WTC11 (cell line): Measurements from ENCODE around the gene LCP1. TPM values are rescaled to one million over a fixed set of nuclear protein-coding genes. Genes with fewer than 3 reads are reported as not detected.

Experiments
- ATAC-seq: fragments of 200-7000 bp; cut with Tn5 transposase; 2 replicates; pipeline ENCODE4 v1.10.0; 2021; ENCODE audit warnings: mild to moderate bottlenecking, moderate library complexity
- CTCF ChIA-PET: fragments of 300-600 bp; sonication (Branson Sonifier 250); formaldehyde crosslinking; loops from one replicate; lab custom pipeline; 2021; ENCODE audit warnings: antibody characterized with exemption; lab: Charles Lee
- POLR2A ChIA-PET: fragments of 350-600 bp; sonication (Branson Sonifier 250); formaldehyde crosslinking; loops from one replicate; lab custom pipeline; 2021; ENCODE audit warnings: antibody characterized with exemption; lab: Charles Lee
- DNase-seq: peaks from one replicate; pipeline ENCODE4 v3.0.0; 2021; ENCODE audit warnings: low spot score
- H3K27ac Mint-ChIP-seq: 2 replicates; pipeline ENCODE4 v1.8.0; 2021; ENCODE audit warnings: mixed read lengths
- H3K27me3 Mint-ChIP-seq: 2 replicates; pipeline ENCODE4 v1.8.0; 2021; ENCODE audit warnings: low read depth, mild to moderate bottlenecking, moderate library complexity, mixed read lengths
- H3K36me3 Mint-ChIP-seq: 2 replicates; pipeline ENCODE4 v1.8.0; 2021; ENCODE audit warnings: mixed read lengths
- H3K4me1 Mint-ChIP-seq: 2 replicates; pipeline ENCODE4 v1.8.0; 2022; ENCODE audit warnings: mixed read lengths
- H3K4me3 Mint-ChIP-seq: 2 replicates; pipeline ENCODE4 v1.8.0; 2021; ENCODE audit warnings: mild to moderate bottlenecking, moderate library complexity, mixed read lengths
- H3K9me3 Mint-ChIP-seq: 2 replicates; pipeline ENCODE4 v1.8.0; 2021; ENCODE audit warnings: mixed read lengths
- AFF4 ChIP-seq: sonication (generic); formaldehyde crosslinking; IDR thresholded peaks from 2 replicates; pipeline ENCODE4 v1.8.1; 2023; ENCODE audit warnings: mild to moderate bottlenecking, missing genetic modification reagents, borderline replicate concordance
- AR ChIP-seq: fragments of 250-450 bp; sonication (Bioruptor Pico); IDR thresholded peaks from 2 replicates; pipeline ENCODE4 v1.9.0; 2021; ENCODE audit warnings: mild to moderate bottlenecking
- CREB1 ChIP-seq: sonication (generic); formaldehyde crosslinking; IDR thresholded peaks from 2 replicates; pipeline ENCODE4 v1.8.0; 2023; ENCODE audit warnings: mild to moderate bottlenecking, missing genetic modification reagents
- GABPB1 ChIP-seq: sonication (generic); formaldehyde crosslinking; IDR thresholded peaks from 2 replicates; pipeline ENCODE4 v1.8.1; 2023; ENCODE audit warnings: mild to moderate bottlenecking, missing genetic modification reagents
- IRF1 ChIP-seq: sonication (generic); formaldehyde crosslinking; IDR thresholded peaks from 2 replicates; pipeline ENCODE4 v1.8.0; 2023; ENCODE audit warnings: missing genetic modification reagents
- NFE2L1 ChIP-seq: sonication (generic); formaldehyde crosslinking; IDR thresholded peaks from 2 replicates; pipeline ENCODE4 v1.8.1; 2023; ENCODE audit warnings: missing genetic modification reagents
- NR3C1 ChIP-seq: sonication (generic); formaldehyde crosslinking; conservative IDR thresholded peaks from 2 replicates; pipeline ENCODE4 v1.8.1; 2023; ENCODE audit warnings: low read depth, mild to moderate bottlenecking, missing genetic modification reagents
- PREB ChIP-seq: sonication (generic); formaldehyde crosslinking; IDR thresholded peaks from 2 replicates; pipeline ENCODE4 v1.8.1; 2022; ENCODE audit warnings: mild to moderate bottlenecking, missing genetic modification reagents, moderate library complexity, borderline replicate concordance
- SMAD4 ChIP-seq: sonication (generic); formaldehyde crosslinking; IDR thresholded peaks from 2 replicates; pipeline ENCODE4 v1.8.0; 2022; ENCODE audit warnings: mild to moderate bottlenecking, missing genetic modification reagents
- TEAD1 ChIP-seq: sonication (generic); formaldehyde crosslinking; IDR thresholded peaks from 2 replicates; pipeline ENCODE4 v1.8.0; 2022; ENCODE audit warnings: mild to moderate bottlenecking, missing genetic modification reagents
- TEAD4 ChIP-seq: sonication (generic); formaldehyde crosslinking; IDR thresholded peaks from 2 replicates; pipeline ENCODE4 v1.8.0; 2022; ENCODE audit warnings: mild to moderate bottlenecking, missing genetic modification reagents
- TP53 ChIP-seq: sonication (generic); formaldehyde crosslinking; IDR thresholded peaks from 2 replicates; pipeline ENCODE4 v1.8.1; 2023; ENCODE audit warnings: mild to moderate bottlenecking, missing genetic modification reagents
- USF1 ChIP-seq: sonication (generic); formaldehyde crosslinking; IDR thresholded peaks from 2 replicates; pipeline ENCODE4 v1.8.0; 2022; ENCODE audit warnings: mild to moderate bottlenecking, missing genetic modification reagents
- USF2 ChIP-seq: sonication (generic); formaldehyde crosslinking; IDR thresholded peaks from 2 replicates; pipeline ENCODE4 v1.8.1; 2023; ENCODE audit warnings: mild to moderate bottlenecking, missing genetic modification reagents, moderate library complexity
- ZNF219 ChIP-seq: sonication (generic); formaldehyde crosslinking; IDR thresholded peaks from 2 replicates; pipeline ENCODE4 v1.8.0; 2023; ENCODE audit warnings: missing genetic modification reagents, mild to moderate bottlenecking, borderline replicate concordance
- ZNF317 ChIP-seq: sonication (generic); formaldehyde crosslinking; IDR thresholded peaks from 2 replicates; pipeline ENCODE4 v1.8.1; 2023; ENCODE audit warnings: low read depth, mild to moderate bottlenecking, moderate library complexity, missing genetic modification reagents, borderline replicate concordance
- ZNF416 ChIP-seq: fragments of 250-450 bp; sonication (Bioruptor Pico); IDR thresholded peaks from 2 replicates; pipeline ENCODE4 v1.9.0; 2021; ENCODE audit warnings: mild to moderate bottlenecking, inconsistent platforms
- ZNF671 ChIP-seq: fragments of 250-450 bp; sonication (Bioruptor Pico); IDR thresholded peaks from 2 replicates; pipeline ENCODE4 v1.8.0; 2021; ENCODE audit warnings: mild to moderate bottlenecking
- total RNA-seq: library from RNA; stranded (reverse); gene quantifications from 3 replicates; pipeline ENCODE4 v1.2.3, GENCODE V29; 2021

The LCP1 gene
- total RNA-seq, 1 experiment from 2014 or later = 3.2 TPM

- TF ChIP-seq AR (CRISPR knock-in tag) (no peak), USF1 (CRISPR knock-in tag) (no peak), CREB1 (CRISPR knock-in tag) (no peak), ZNF317 (CRISPR knock-in tag) (no peak), NR3C1 (no peak), NFE2L1 (CRISPR knock-in tag) (no peak)
These were observed 39.2 kb downstream of the LCP1 start (continued) for GRCh38 chr13:46142776-46143175.

GRCh38 chr13:46140044-46140443 lies 41.9 kb downstream of the LCP1 start:
- Mint-ChIP-seq H3K27ac (no peak overlapping the region), H3K27me3 (peaks cover 15% of the 10 kb centered on the region), H3K36me3 (no peaks in the 10 kb centered on the region), H3K4me3 (no peak overlapping the region), H3K9me3 (no peaks in the 10 kb centered on the region), H3K4me1 (peaks cover 43% of the 10 kb centered on the region)
- ChIA-PET POLR2A (no interaction called here), CTCF (interaction anchor here (1.1 kb wide), 1 partner anchor 14 kb away, joined by 4 read pairs; no protein-coding TSS in a partner anchor)
- ATAC-seq = no peak
- TF ChIP-seq ZNF671 (CRISPR knock-in tag) = no peak
- TF ChIP-seq NR3C1 = no peak
- no peak for TF ChIP-seq PREB (CRISPR knock-in tag)
- no peak for TF ChIP-seq USF2 (CRISPR knock-in tag)
- TF ChIP-seq TEAD1 (CRISPR knock-in tag) = no peak
- TF ChIP-seq GABPB1 (CRISPR knock-in tag) = no peak
- TF ChIP-seq USF1 (CRISPR knock-in tag) = no peak
- TF ChIP-seq SMAD4 (CRISPR knock-in tag) = no peak
- no peak for TF ChIP-seq IRF1 (CRISPR knock-in tag)
- no peak for TF ChIP-seq TEAD4 (CRISPR knock-in tag)
- no peak for TF ChIP-seq ZNF219
- no peak for TF ChIP-seq ZNF416 (CRISPR knock-in tag)
- DNase-seq = no peak

GRCh38 chr13:46137627-46138317 lies 44.2 kb downstream of the LCP1 start:
- H3K4me3 Mint-ChIP-seq = no peak overlapping the region
- POLR2A ChIA-PET = no interaction called here
- DNase-seq (no peak), ATAC-seq (no peak)
- no peak overlapping the region for H3K27ac Mint-ChIP-seq
- no peaks in the 10 kb centered on the region for H3K9me3 Mint-ChIP-seq
- no peak for TF ChIP-seq AFF4 (CRISPR knock-in tag)
- TF ChIP-seq TP53 (CRISPR knock-in tag) = no peak
- TF ChIP-seq USF2 (CRISPR knock-in tag) = no peak
- CTCF ChIA-PET = interaction anchor here (1.7 kb wide), 1 partner anchor 11 kb away, joined by 7 read pairs; no protein-coding TSS in a partner anchor
- peaks cover 39% of the 10 kb centered on the region for H3K4me1 Mint-ChIP-seq
- peaks cover 8% of the 10 kb centered on the region; the same call in 1 of the 2 replicates for H3K27me3 Mint-ChIP-seq
- no peaks in the 10 kb centered on the region for H3K36me3 Mint-ChIP-seq
